ENCODE results near the gene MCU. TPM values are rescaled to one million over a fixed set of nuclear protein-coding genes. Genes with fewer than 3 reads are reported as not detected.

The MCU gene
- total RNA-seq, 1 experiment from 2014 or later, result 26.8 TPM

GRCh38 chr10:72855790-72856189 lies 163.8 kb downstream of the MCU start (continued):
- TF ChIP-seq ZBTB33 (IDR thresholded peaks at IDR 0.05; ENCODE audit: extremely low read depth, insufficient replicate concordance, low read length), result no peak
- no peak for TF ChIP-seq JUND (IDR thresholded peaks at IDR 0.05)
- TF ChIP-seq CBX3 (IDR thresholded peaks at IDR 0.05; ENCODE audit: low read depth), result no peak
- TF ChIP-seq EZH2 (IDR thresholded peaks at IDR 0.05), result no peak
- TF ChIP-seq CTCF (IDR thresholded peaks at IDR 0.05 in 2 of 3, conservative IDR thresholded peaks at IDR 0.05 in 1 of 3; ENCODE audit: borderline replicate concordance in 1 of 3, insufficient read depth in 1 of 3, low read depth in 2 of 3, low read length in 2 of 3), result no peak
- TF ChIP-seq ZNF274 (IDR thresholded peaks at IDR 0.05; ENCODE audit: low read depth, low read length), result no peak

- no peaks in the 10 kb centered on the region for H3K79me2 ChIP-seq (ENCODE audit: insufficient read depth, low read length)
- DNase-seq (ENCODE audit: low read depth, low spot score) (no peak), ATAC-seq (no peak)
- H4K20me1 ChIP-seq (ENCODE audit: insufficient read depth), result no peaks in the 10 kb centered on the region
- no peak overlapping the region for H3K9ac ChIP-seq (ENCODE audit: low read length)
- H3K36me3 ChIP-seq (ENCODE audit: control insufficient read depth in 1 of 2, insufficient read depth in 2 of 2, low read length in 2 of 2), result peaks cover 0 to 6% of the 10 kb centered on the region in 2 experiments; a peak in 2 of 4 replicates
- POLR2A ChIA-PET, result no interaction called here
- BruUV-seq (replicated peaks), result no TSS peak
- H3K9me3 ChIP-seq (ENCODE audit: control insufficient read depth in 1 of 2, insufficient read depth in 1 of 2, low read depth in 1 of 2, low read length in 2 of 2), result no peaks in the 10 kb centered on the region
- intact Hi-C loops (cut with micrococcal nuclease), result no loop called here
- H2AFZ ChIP-seq (ENCODE audit: low read depth, low read length, poor library complexity, severe bottlenecking), result no peak overlapping the region
- no peak overlapping the region for H3K4me2 ChIP-seq (ENCODE audit: low read length)
- no peaks in the 10 kb centered on the region for H3K9me2 ChIP-seq (ENCODE audit: insufficient read depth)
- TF ChIP-seq ZNF274 (IDR thresholded peaks at IDR 0.05; ENCODE audit: low read depth, low read length), result no peak
- TF ChIP-seq TCF7L2 (IDR thresholded peaks at IDR 0.05; ENCODE audit: borderline replicate concordance, extremely low read depth, insufficient read depth, insufficient read length), result no peak
- no peak for TF ChIP-seq CTCF (IDR thresholded peaks at IDR 0.05 in 2 of 3, conservative IDR thresholded peaks at IDR 0.05 in 1 of 3; ENCODE audit: borderline replicate concordance in 1 of 3, insufficient read depth in 1 of 3, low read depth in 2 of 3, low read length in 2 of 3)
- TF ChIP-seq POLR2A (IDR thresholded peaks at IDR 0.05; ENCODE audit: borderline replicate concordance, extremely low read depth, insufficient read depth, insufficient read length), result no peak
- no peak for TF ChIP-seq CEBPB (IDR thresholded peaks at IDR 0.05; ENCODE audit: low read depth)
- no peak for TF ChIP-seq ELF1 (IDR thresholded peaks at IDR 0.05; ENCODE audit: borderline replicate concordance, low read depth)
- TF ChIP-seq ZFX (IDR thresholded peaks at IDR 0.05), result no peak
- TF ChIP-seq YY1 (IDR thresholded peaks at IDR 0.05; ENCODE audit: extremely low read depth, insufficient replicate concordance, low read depth, low read length), result no peak
- TF ChIP-seq EZH2 (IDR thresholded peaks at IDR 0.05), result no peak
- RAD21 ChIA-PET (ENCODE audit: low non-redundant PET in 1 of 2, low total read pairs in 2 of 2, uncharacterized antibody in 2 of 2, unreplicated experiment in 2 of 2), result no interaction called here
- H3K4me1 ChIP-seq (ENCODE audit: control insufficient read depth in 1 of 2, insufficient read depth in 2 of 2, low read length in 2 of 2), result no peaks in the 10 kb centered on the region
- H3K27ac ChIP-seq (ENCODE audit: low read depth, low read length), result no peak overlapping the region
- H3K4me3 ChIP-seq (replicated peaks in 1 of 2; ENCODE audit: low read depth in 1 of 2, low read length in 2 of 2), result no peak overlapping the region
- CTCF ChIA-PET, result no interaction called here
- no peaks in the 10 kb centered on the region for H3K27me3 ChIP-seq (ENCODE audit: insufficient read depth, low read length)
Measured at GRCh38 chr10:72858067-72858466, 166.1 kb downstream of the MCU start.

All from HCT116 (cell line).